ENCODE results near the gene ERMARD.

ERMARD gene

GRCh38 chr6:169794317-169795055 is 43.1 kb downstream of the ERMARD start:
- Histone ChIP-seq H3K4me1 (ENCODE audit: control insufficient read depth, insufficient read depth, low read length) (no peaks in the 10 kb centered on the region; the same call in 1 of the 2 replicates), H3K27me3 (ENCODE audit: control insufficient read depth, insufficient read depth, low read length) (peaks cover 15% of the 10 kb centered on the region), H3K36me3 (ENCODE audit: control insufficient read depth, insufficient read depth, low read length) (no peaks in the 10 kb centered on the region), H3K9ac (ENCODE audit: low read depth, low read length) (no peak overlapping the region), H3K27ac (ENCODE audit: low read depth, low read length) (no peak overlapping the region), H3K4me3 (ENCODE audit: low read depth, low read length) (no peak overlapping the region), H3K9me3 (ENCODE audit: control insufficient read depth, insufficient read depth, low read length) (no peaks in the 10 kb centered on the region)

DNA sequence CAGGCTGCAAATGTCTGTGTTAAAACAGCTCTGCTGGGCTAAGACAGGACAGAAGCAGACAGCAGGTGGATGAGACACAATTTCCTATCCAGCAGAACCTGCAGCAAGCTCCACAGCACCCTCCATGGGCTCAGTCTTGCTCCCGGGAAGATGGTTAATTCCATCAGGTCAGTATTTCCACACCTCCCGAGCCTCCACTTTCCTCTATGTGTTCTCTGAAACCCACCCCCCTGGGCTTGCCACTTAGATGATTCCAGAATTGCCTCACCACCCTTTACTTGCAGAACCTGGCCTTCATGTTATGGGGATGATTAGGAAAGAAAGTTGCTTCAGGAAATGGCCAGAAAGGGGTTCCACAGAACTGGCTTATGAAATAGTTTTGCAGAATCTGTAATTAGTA is 43.8 kb downstream of the ERMARD start:
- H3K9ac ChIP-seq (ENCODE audit: low read depth, low read length), result no peak overlapping the region
- H3K27ac ChIP-seq (ENCODE audit: low read depth, low read length), result no peak overlapping the region
- no peaks in the 10 kb centered on the region for H3K4me1 ChIP-seq (ENCODE audit: control insufficient read depth, insufficient read depth, low read length)
- no peaks in the 10 kb centered on the region for H3K36me3 ChIP-seq (ENCODE audit: control insufficient read depth, insufficient read depth, low read length)
- no peak overlapping the region for H3K4me3 ChIP-seq (ENCODE audit: low read depth, low read length)
- peaks cover 15% of the 10 kb centered on the region for H3K27me3 ChIP-seq (ENCODE audit: control insufficient read depth, insufficient read depth, low read length)
- no peaks in the 10 kb centered on the region for H3K9me3 ChIP-seq (ENCODE audit: control insufficient read depth, insufficient read depth, low read length)

DNA sequence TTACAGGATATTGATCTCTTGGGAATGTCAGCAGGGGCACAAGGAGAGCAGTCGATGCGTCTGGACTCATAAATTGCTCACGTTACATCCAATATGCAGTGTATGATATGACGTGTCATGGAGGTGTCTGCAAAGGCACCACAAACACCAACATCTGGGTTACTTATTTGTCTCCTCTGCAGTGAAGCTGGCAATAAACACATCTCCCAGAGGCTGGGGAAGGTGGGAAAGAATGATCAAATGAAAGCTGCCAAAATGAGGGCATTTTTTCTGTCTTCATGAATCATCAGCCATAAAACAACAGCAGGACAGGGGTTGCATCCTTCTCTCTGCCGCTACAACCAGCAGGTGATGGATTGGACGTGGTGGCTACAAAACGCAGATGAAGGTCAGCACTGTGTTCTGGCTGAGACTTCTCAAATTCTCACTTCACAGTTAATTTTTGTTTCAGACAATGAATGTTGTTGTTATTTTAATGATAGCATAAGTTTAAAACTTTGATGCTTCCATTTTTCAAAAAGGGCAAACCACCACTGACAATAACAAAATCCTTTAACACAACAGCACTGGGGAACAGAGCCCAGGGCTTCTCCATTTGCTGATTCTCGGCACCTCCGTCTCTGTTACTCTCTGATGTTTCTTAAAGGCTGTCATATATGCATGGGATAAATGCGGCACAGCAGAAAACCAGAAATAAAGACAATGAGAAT is 47.5 kb downstream of the ERMARD start:
- Histone ChIP-seq H3K27me3 (ENCODE audit: control insufficient read depth, insufficient read depth, low read length) (no peaks in the 10 kb centered on the region), H3K9me3 (ENCODE audit: control insufficient read depth, insufficient read depth, low read length) (no peaks in the 10 kb centered on the region), H3K9ac (ENCODE audit: low read depth, low read length) (no peak overlapping the region), H3K4me3 (ENCODE audit: low read depth, low read length) (no peak overlapping the region), H3K36me3 (ENCODE audit: control insufficient read depth, insufficient read depth, low read length) (no peaks in the 10 kb centered on the region), H3K27ac (ENCODE audit: low read depth, low read length) (no peak overlapping the region), H3K4me1 (ENCODE audit: control insufficient read depth, insufficient read depth, low read length) (peaks cover 8% of the 10 kb centered on the region)

DNA sequence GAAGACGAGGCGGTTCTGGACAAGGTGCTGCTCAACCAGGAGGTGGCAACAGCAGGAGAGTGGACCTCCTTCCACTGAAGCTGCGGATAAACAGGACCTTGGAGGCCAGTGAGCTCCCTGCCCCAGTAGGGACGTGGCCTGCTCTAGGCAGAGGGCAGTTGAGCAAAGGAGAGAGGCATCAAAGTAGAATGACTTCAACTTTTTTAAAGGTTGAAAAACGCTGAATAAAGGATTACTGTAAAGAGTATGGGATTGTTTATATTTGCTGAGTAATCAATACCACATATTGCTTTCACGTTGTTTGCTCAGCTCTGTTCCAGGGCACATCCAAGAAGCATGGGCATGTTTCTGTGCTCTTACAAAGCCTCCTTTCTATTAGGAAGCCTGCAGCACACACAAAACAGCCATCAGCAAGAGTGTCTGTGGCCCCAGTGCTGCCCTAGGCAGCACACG is 48.1 kb downstream of the ERMARD start:
- Histone ChIP-seq H3K9me3 (ENCODE audit: control insufficient read depth, insufficient read depth, low read length) (no peaks in the 10 kb centered on the region), H3K9ac (ENCODE audit: low read depth, low read length) (no peak overlapping the region), H3K4me3 (ENCODE audit: low read depth, low read length) (no peak overlapping the region), H3K27ac (ENCODE audit: low read depth, low read length) (peak overlapping the region; percentile 36), H3K27me3 (ENCODE audit: control insufficient read depth, insufficient read depth, low read length) (no peaks in the 10 kb centered on the region; the same call in 1 of the 2 replicates), H3K4me1 (ENCODE audit: control insufficient read depth, insufficient read depth, low read length) (peaks cover 8% of the 10 kb centered on the region), H3K36me3 (ENCODE audit: control insufficient read depth, insufficient read depth, low read length) (no peaks in the 10 kb centered on the region)

- no peak overlapping the region for H3K9ac ChIP-seq (ENCODE audit: low read depth, low read length)
- peak overlapping the region; percentile 70 for H3K27ac ChIP-seq (ENCODE audit: low read depth, low read length)
- peaks cover 8% of the 10 kb centered on the region for H3K4me1 ChIP-seq (ENCODE audit: control insufficient read depth, insufficient read depth, low read length)
- H3K9me3 ChIP-seq (ENCODE audit: control insufficient read depth, insufficient read depth, low read length), result no peaks in the 10 kb centered on the region
- no peaks in the 10 kb centered on the region; the same call in 1 of the 2 replicates for H3K27me3 ChIP-seq (ENCODE audit: control insufficient read depth, insufficient read depth, low read length)
- H3K36me3 ChIP-seq (ENCODE audit: control insufficient read depth, insufficient read depth, low read length), result no peaks in the 10 kb centered on the region
- H3K4me3 ChIP-seq (ENCODE audit: low read depth, low read length), result no peak overlapping the region
Observed at GRCh38 chr6:169800116-169800667, 48.8 kb downstream of the ERMARD start.

DNA sequence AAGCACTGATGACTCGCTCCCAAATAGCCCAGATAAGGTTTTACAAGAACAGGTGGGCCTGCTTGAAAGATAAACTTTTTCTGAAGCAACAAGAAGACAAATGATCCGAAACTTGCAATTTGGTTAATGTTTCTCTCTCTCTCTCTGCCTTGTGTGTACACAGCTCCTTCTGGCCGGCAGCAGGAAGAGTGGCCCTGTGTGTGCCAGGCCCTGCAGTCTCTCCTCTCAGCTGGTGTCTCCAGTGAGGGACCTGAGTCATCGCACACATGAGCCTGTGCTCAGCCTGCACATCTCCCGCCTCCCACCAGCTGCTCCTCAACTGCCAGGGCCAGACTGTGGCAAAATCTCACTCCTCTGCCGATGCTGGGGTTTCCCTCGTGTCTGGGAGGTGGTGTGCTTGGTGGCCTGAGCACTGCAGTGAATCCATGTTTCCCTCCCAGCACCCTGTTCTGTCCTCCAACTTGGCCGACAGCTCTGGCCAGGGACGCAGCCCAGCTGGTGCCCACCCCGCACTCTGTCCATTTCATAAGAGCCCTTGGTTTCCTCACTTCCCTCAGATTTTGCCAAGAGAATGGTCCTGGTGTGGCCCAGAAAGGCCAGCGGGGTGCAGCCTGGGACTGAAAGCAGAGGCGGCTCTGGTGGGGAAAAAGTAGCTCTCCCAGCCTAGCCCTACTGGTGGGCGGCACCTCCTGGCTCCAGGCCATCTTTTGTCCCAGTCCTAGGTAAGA is 49.4 kb downstream of the ERMARD start:
- Histone ChIP-seq H3K36me3 (ENCODE audit: control insufficient read depth, insufficient read depth, low read length) (no peaks in the 10 kb centered on the region), H3K4me1 (ENCODE audit: control insufficient read depth, insufficient read depth, low read length) (peaks cover 8% of the 10 kb centered on the region), H3K9me3 (ENCODE audit: control insufficient read depth, insufficient read depth, low read length) (no peaks in the 10 kb centered on the region), H3K27ac (ENCODE audit: low read depth, low read length) (peak overlapping the region; percentile 70), H3K4me3 (ENCODE audit: low read depth, low read length) (no peak overlapping the region), H3K9ac (ENCODE audit: low read depth, low read length) (no peak overlapping the region), H3K27me3 (ENCODE audit: control insufficient read depth, insufficient read depth, low read length) (no peaks in the 10 kb centered on the region; the same call in 1 of the 2 replicates)

- H3K36me3 ChIP-seq (ENCODE audit: control insufficient read depth, insufficient read depth, low read length), result no peaks in the 10 kb centered on the region
- no peak overlapping the region for H3K9ac ChIP-seq (ENCODE audit: low read depth, low read length)
- no peaks in the 10 kb centered on the region for H3K9me3 ChIP-seq (ENCODE audit: control insufficient read depth, insufficient read depth, low read length)
- H3K27me3 ChIP-seq (ENCODE audit: control insufficient read depth, insufficient read depth, low read length), result peaks cover 5% of the 10 kb centered on the region; the same call in 1 of the 2 replicates
- peaks cover 8% of the 10 kb centered on the region for H3K4me1 ChIP-seq (ENCODE audit: control insufficient read depth, insufficient read depth, low read length)
- no peak overlapping the region for H3K4me3 ChIP-seq (ENCODE audit: low read depth, low read length)
- peak overlapping the region; percentile 70 for H3K27ac ChIP-seq (ENCODE audit: low read depth, low read length)
Observed at GRCh38 chr6:169801396-169802160, 50.2 kb downstream of the ERMARD start.

DNA sequence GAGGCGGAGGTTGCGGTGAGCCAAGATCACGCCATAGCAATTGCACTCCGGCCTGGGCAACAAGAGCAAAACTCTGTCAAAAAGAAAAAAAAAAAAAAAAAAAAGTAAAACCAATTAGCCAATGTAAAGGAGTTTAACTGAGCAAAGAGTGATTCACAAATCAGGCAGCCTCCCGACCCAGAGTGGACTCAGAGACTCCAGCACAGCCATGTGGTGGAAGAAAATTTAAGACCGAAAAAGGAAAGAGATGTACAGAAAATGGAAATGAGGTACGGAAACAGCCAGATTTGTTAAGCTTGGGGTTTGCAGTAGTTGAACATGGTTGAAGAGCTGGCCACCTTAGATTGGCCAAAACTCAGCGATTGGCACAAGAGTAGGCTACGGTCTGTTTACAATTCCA is 51.4 kb downstream of the ERMARD start:
- H3K27ac ChIP-seq (ENCODE audit: low read depth, low read length), result no peak overlapping the region
- H3K9me3 ChIP-seq (ENCODE audit: control insufficient read depth, insufficient read depth, low read length), result no peaks in the 10 kb centered on the region
- H3K36me3 ChIP-seq (ENCODE audit: control insufficient read depth, insufficient read depth, low read length), result no peaks in the 10 kb centered on the region
- H3K9ac ChIP-seq (ENCODE audit: low read depth, low read length), result no peak overlapping the region
- no peak overlapping the region for H3K4me3 ChIP-seq (ENCODE audit: low read depth, low read length)
- peaks cover 9% of the 10 kb centered on the region; the same call in 1 of the 2 replicates for H3K27me3 ChIP-seq (ENCODE audit: control insufficient read depth, insufficient read depth, low read length)
- H3K4me1 ChIP-seq (ENCODE audit: control insufficient read depth, insufficient read depth, low read length), result peaks cover 8% of the 10 kb centered on the region

DNA sequence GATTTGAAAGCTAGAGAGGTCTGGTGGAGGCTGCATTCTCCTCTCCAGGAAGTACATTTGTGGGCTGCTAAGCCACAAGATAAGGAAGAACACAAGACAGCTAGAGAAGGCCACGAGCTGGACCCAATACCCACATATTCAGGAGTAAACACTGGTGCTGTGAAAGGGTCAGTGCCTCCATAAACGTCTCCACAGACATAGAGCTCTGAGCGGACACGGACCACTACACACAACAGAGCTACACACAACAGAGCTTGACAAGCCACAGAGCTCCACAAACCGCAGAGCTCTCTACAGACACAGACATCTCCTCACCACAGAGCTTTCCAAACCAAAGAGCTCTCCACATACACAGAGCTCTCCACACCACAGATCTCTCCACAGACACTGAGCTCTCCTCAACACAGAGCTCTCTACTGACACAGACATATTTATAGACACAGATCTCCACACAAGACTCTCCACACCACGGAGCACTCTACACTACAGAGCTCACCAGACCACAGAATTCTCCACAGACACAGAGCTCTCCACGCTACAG is 51.9 kb downstream of the ERMARD start:
- H3K27me3 ChIP-seq (ENCODE audit: control insufficient read depth, insufficient read depth, low read length), result peaks cover 9% of the 10 kb centered on the region; the same call in 1 of the 2 replicates

DNA sequence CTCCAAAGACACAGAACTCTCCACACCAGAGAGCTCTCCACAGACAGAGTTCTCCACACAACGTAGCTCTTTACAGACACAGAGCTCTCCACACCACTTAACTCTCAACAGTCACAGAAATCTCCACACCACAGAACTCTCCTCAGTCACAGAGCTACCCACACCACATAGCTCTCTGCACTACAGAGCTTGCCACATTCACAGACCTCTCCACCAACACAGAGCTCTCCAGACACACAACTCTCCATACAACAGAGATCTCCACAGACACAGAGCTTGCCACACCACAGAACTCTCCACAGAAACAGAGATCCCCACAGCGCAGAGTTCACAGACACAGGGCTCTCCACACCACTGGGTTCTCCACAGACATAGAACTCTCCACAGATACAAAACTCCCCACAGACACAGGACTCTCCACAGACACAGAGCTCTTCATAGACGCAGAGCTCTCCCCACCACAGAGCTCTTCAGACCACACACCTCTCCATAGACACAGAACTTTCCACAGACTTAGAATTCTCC is 52.5 kb downstream of the ERMARD start:
- Histone ChIP-seq H3K9me3 (ENCODE audit: control insufficient read depth, insufficient read depth, low read length) (no peaks in the 10 kb centered on the region), H3K27ac (ENCODE audit: low read depth, low read length) (no peak overlapping the region), H3K4me1 (ENCODE audit: control insufficient read depth, insufficient read depth, low read length) (peaks cover 8% of the 10 kb centered on the region), H3K36me3 (ENCODE audit: control insufficient read depth, insufficient read depth, low read length) (no peaks in the 10 kb centered on the region), H3K27me3 (ENCODE audit: control insufficient read depth, insufficient read depth, low read length) (peaks cover 9% of the 10 kb centered on the region; the same call in 1 of the 2 replicates), H3K9ac (ENCODE audit: low read depth, low read length) (no peak overlapping the region), H3K4me3 (ENCODE audit: low read depth, low read length) (no peak overlapping the region)

More for the DNA sequence above, 51.9 kb downstream of the ERMARD start:
- H3K4me1 ChIP-seq (ENCODE audit: control insufficient read depth, insufficient read depth, low read length), result peaks cover 8% of the 10 kb centered on the region
- no peak overlapping the region for H3K4me3 ChIP-seq (ENCODE audit: low read depth, low read length)
- no peak overlapping the region for H3K9ac ChIP-seq (ENCODE audit: low read depth, low read length)
- no peak overlapping the region for H3K27ac ChIP-seq (ENCODE audit: low read depth, low read length)
- H3K9me3 ChIP-seq (ENCODE audit: control insufficient read depth, insufficient read depth, low read length), result no peaks in the 10 kb centered on the region
- H3K36me3 ChIP-seq (ENCODE audit: control insufficient read depth, insufficient read depth, low read length), result no peaks in the 10 kb centered on the region
